Right lobe of liver (tissue), 6 donors: Measurements from ENCODE around the gene PDE1C. TPM values are rescaled to one million over a fixed set of nuclear protein-coding genes. Genes with fewer than 3 reads are reported as not detected.
A peak's percentile ranks its signal among the peaks of the same experiment; 100 is the strongest.

Source experiments
- ATAC-seq, 4 donors: fragments of 200-7000 bp; cut with Tn5 transposase; one replicate each; pipeline ENCODE4 v1.9.1; 2020; ENCODE audit warnings: mild to moderate bottlenecking in 4 of 4, moderate library complexity in 4 of 4
- DNase-seq, 3 donors: peaks; one replicate each; pipeline ENCODE4 v3.0.0-alpha.2; 2020
- H3K27ac ChIP-seq, 3 donors: fragments of 200-600 bp; one replicate each; pipeline ENCODE4 v1.8.0; 2022
- H3K27me3 ChIP-seq, 2 donors: fragments of 200-600 bp; one replicate each; pipeline ENCODE4 v1.8.0; 2022
- H3K36me3 ChIP-seq, 4 donors: fragments of 200-600 bp; sonication (generic) in 1 of 4; one replicate each; pipeline versions ENCODE4 v1.5.1 to v1.8.0; 2017 to 2022; ENCODE audit warnings: control low read depth in 1 of 4
- H3K4me1 ChIP-seq, 4 donors: fragments of 200-600 bp; sonication (generic) in 1 of 4; one replicate each; pipeline versions ENCODE4 v1.5.1 to v1.8.0; 2017 to 2022; ENCODE audit warnings: control low read depth in 1 of 4
- H3K4me3 ChIP-seq, 3 donors: fragments of 200-600 bp; one replicate each; pipeline ENCODE4 v1.8.0; 2022
- H3K9me3 ChIP-seq, 4 donors: fragments of 200-600 bp; sonication (generic) in 1 of 4; one replicate each; pipeline versions ENCODE4 v1.5.1 to v1.8.0; 2017 to 2022; ENCODE audit warnings: control low read depth in 1 of 4
- CTCF ChIP-seq, 4 donors: fragments of 200-600 bp in 3 of 4; fragments of 450-650 bp in 1 of 4; IDR thresholded peaks; one replicate each; pipeline versions ENCODE4 v1.5.1 to v1.8.0; 2016 to 2022; ENCODE audit warnings: antibody characterized with exemption in 4 of 4, mild to moderate bottlenecking in 2 of 4
- POLR2A ChIP-seq: fragments of 450-650 bp; IDR thresholded peaks from one replicate; pipeline ENCODE4 v1.6.1; 2017; ENCODE audit warnings: antibody characterized with exemption, mild to moderate bottlenecking
- WGBS: methylation state at CpG from one replicate; pipeline ENCODE4 v1.1.6; 2018; ENCODE audit warnings: low coverage, low lambda C conversion rate; ENCODE audit not compliant: insufficient coverage; ENCODE audit errors: missing lambda C conversion rate; 5-methylcytosine and 5-hydroxymethylcytosine counted together
- intact Hi-C, 2 donors: fragments of 100-400 bp; cut with DNase I; formaldehyde crosslinking; loops; one replicate each; pipeline versions ENCODE4 v1.11.2 to v1.14.1; 2022
- total RNA-seq, 6 experiments: library from RNA; depleted of rRNA in 2 of 6; stranded (reverse); fragments of >200 nt in 2 of 6; fragmentation: NEBNext Ultra II Directional in 3 of 6; extraction: Animal tissue kit (Norgen Biotek cat#: 25700) in 3 of 6; gene quantifications; one replicate each; pipeline versions ENCODE4 v1.1.0 to v1.2.4, GENCODE V29; 2016 to 2023
- donor health status: DM: no; HTN: yes; CAD: no.
- donor health status: DM: no; HTN: no; CAD: no.
- donor health status: DM: no; HTN: no; CAD: no.
- donor health status: DM: no; HTN: yes; CAD: no.
- donor health status: DM: no; HTN: yes; CAD: no.

Gene PDE1C
- total RNA-seq, 6 experiments from 2014 or later, result 0.02 TPM; not detected in 5

GRCh38 chr7:31878875-31879274 is 191.3 kb downstream of the PDE1C start:
- no peak overlapping the region for H3K27ac ChIP-seq
- no peak overlapping the region for H3K4me3 ChIP-seq
- no peaks in the 10 kb centered on the region for H3K36me3 ChIP-seq
- ATAC-seq (no peak), DNase-seq (no peak)
- TF ChIP-seq CTCF (IDR thresholded peaks at IDR 0.05) (no peak), POLR2A (no peak)
- no peaks in the 10 kb centered on the region for H3K4me1 ChIP-seq
- WGBS, result 43% methylated on average over 3 of the region's 9 CpGs
- H3K9me3 ChIP-seq, result no peaks in the 10 kb centered on the region
- no peaks in the 10 kb centered on the region for H3K27me3 ChIP-seq
- intact Hi-C loops, result no loop called here

GRCh38 chr7:31875424-31875823 is 194.8 kb downstream of the PDE1C start:
- Histone ChIP-seq H3K9me3 (no peaks in the 10 kb centered on the region), H3K27ac (no peak overlapping the region), H3K27me3 (no peaks in the 10 kb centered on the region), H3K36me3 (no peaks in the 10 kb centered on the region), H3K4me1 (no peaks in the 10 kb centered on the region), H3K4me3 (no peak overlapping the region)
- ATAC-seq (peak; percentile 36 to 51 (median 40)), DNase-seq (no peak)
- intact Hi-C loops, result no loop called here
- TF ChIP-seq CTCF (IDR thresholded peaks at IDR 0.05) (no peak), POLR2A (no peak)
- WGBS, result 36% methylated on average over 2 of the region's 2 CpGs

- 65% methylated on average over 4 of the region's 4 CpGs for WGBS
- DNase-seq (no peak), ATAC-seq (no peak)
- no peaks in the 10 kb centered on the region for H3K27me3 ChIP-seq
- H3K4me1 ChIP-seq, result no peaks in the 10 kb centered on the region
- H3K36me3 ChIP-seq, result no peaks in the 10 kb centered on the region
- intact Hi-C loops, result no loop called here
- H3K4me3 ChIP-seq, result no peak overlapping the region
- no peak overlapping the region for H3K27ac ChIP-seq
- no peaks in the 10 kb centered on the region for H3K9me3 ChIP-seq
- TF ChIP-seq CTCF (IDR thresholded peaks at IDR 0.05) (no peak), POLR2A (no peak)
Observed at GRCh38 chr7:31874631-31875386, 195.4 kb downstream of the PDE1C start.

GRCh38 chr7:31873816-31874597 is 196.2 kb downstream of the PDE1C start:
- ATAC-seq (no peak), DNase-seq (no peak)
- Histone ChIP-seq H3K36me3 (no peaks in the 10 kb centered on the region), H3K27me3 (no peaks in the 10 kb centered on the region), H3K4me1 (no peaks in the 10 kb centered on the region), H3K9me3 (no peaks in the 10 kb centered on the region), H3K4me3 (no peak overlapping the region), H3K27ac (no peak overlapping the region)
- intact Hi-C loops, result no loop called here
- TF ChIP-seq POLR2A (no peak), CTCF (IDR thresholded peaks at IDR 0.05) (no peak)
- WGBS, result 21% methylated on average over 3 of the region's 3 CpGs
